ENCODE measurements around the gene ZNF574.

The ZNF574 gene

GRCh38 chr19:42129399-42130253, 53.7 kb downstream of the ZNF574 start:
- DNase-seq, result no peak

DNA sequence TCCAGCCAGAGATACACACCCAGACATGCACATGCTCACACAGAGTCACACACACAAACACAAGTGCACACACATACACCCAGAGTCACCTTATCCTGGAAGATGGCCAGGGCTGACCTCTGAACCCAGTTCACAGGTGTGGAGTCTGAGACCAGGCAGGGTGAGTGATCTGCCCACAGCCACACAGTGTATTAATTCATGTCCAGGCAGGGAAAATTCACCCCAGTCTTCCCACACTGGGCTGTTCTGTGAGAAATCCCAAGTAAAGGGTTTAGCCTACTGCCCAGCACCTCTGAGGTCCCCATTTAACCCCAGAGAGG, 54.2 kb downstream of the ZNF574 start:
- DNase-seq, result no peak
